Right renal cortex interstitium (tissue), 3 donors: ENCODE measurements around the gene PPARA. TPM values are rescaled to one million over a fixed set of nuclear protein-coding genes. Genes with fewer than 3 reads are reported as not detected.
"Not testable (repeated sequence)": the region's sequence is repeated elsewhere in the genome, so short reads cannot be mapped to it uniquely, and the experiment has no call there.

Source experiments
- DNase-seq, 3 donors: peaks; one replicate each; pipeline ENCODE4 v3.0.0-alpha.2; 2013; ENCODE audit warnings: low read depth in 3 of 3, low spot score in 2 of 3
- polyA plus RNA-seq, 3 donors: library from polyadenylated mRNA; unstranded; fragments of 120-200 nt; gene quantifications; one replicate each; pipeline ENCODE4 v1.2.1, GENCODE V29; 2013; ENCODE audit not compliant: insufficient read length in 3 of 3

The PPARA gene
- polyA plus RNA-seq, 3 donors = 24.5 to 28.2 (median 26.9) TPM

- no peak for DNase-seq
Measured at GRCh38 chr22:46125311-46125710, 25.0 kb upstream of the PPARA start.

GRCh38 chr22:46125816-46126765 is 24.2 kb upstream of the PPARA start:
- DNase-seq = no peak

GRCh38 chr22:46126853-46127385 is 23.4 kb upstream of the PPARA start:
- DNase-seq = no peak

GRCh38 chr22:46127556-46127955 is 22.8 kb upstream of the PPARA start:
- DNase-seq = no peak

- no peak for DNase-seq
Measured at GRCh38 chr22:46128606-46129005, 21.7 kb upstream of the PPARA start.

- DNase-seq = no peak
Measured at GRCh38 chr22:46129390-46130041, 20.8 kb upstream of the PPARA start.

- no peak for DNase-seq
Measured at GRCh38 chr22:46131151-46131587, 19.2 kb upstream of the PPARA start.

- DNase-seq = not testable (repeated sequence)
Measured at GRCh38 chr22:46132193-46132829, 18.0 kb upstream of the PPARA start.

GRCh38 chr22:46132830-46133587 is 17.3 kb upstream of the PPARA start:
- no peak for DNase-seq

GRCh38 chr22:46133588-46133855 is 16.8 kb upstream of the PPARA start:
- no peak for DNase-seq

GRCh38 chr22:46134111-46134705 is 16.1 kb upstream of the PPARA start:
- no peak for DNase-seq

- DNase-seq = no peak
Measured at GRCh38 chr22:46135611-46136485, 14.5 kb upstream of the PPARA start.

- no peak for DNase-seq
Measured at GRCh38 chr22:46136486-46137217, 13.7 kb upstream of the PPARA start.

GRCh38 chr22:46137218-46137766 is 13.0 kb upstream of the PPARA start:
- DNase-seq = no peak

- DNase-seq = no peak
Measured at GRCh38 chr22:46138058-46138797, 12.1 kb upstream of the PPARA start.

GRCh38 chr22:46139417-46139816 is 10.9 kb upstream of the PPARA start:
- not testable (repeated sequence) for DNase-seq

GRCh38 chr22:46139895-46140350 is 10.4 kb upstream of the PPARA start:
- DNase-seq = no peak
